ENCODE measurements around the gene SUGCT.
"Not testable (repeated sequence)": the region's sequence is repeated elsewhere in the genome, so short reads cannot be mapped to it uniquely, and the experiment has no call there.

Gene SUGCT

GRCh38 chr7:40199076-40199802, 64.4 kb downstream of the SUGCT start:
- no peak for DNase-seq (ENCODE audit: low spot score)

DNA sequence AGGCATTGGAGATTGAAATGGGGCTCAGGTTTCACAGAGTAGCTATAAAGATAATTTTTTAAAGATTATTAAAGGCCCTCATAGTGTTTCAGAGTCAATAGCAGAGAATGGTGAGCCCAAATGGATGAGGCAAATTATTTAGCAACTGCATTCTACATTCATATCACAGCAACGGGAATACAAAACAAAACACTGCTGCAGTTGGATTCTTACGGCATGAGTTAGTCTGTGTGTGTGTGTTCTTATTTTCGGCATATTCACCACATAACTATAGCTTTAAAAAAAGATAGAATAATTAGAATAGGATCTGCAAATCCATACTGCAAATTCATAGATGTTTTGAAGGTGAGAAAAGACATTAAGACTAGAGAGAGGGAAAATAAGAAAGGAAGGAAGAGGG, 66.0 kb downstream of the SUGCT start:
- DNase-seq (ENCODE audit: low spot score) = no peak

DNA sequence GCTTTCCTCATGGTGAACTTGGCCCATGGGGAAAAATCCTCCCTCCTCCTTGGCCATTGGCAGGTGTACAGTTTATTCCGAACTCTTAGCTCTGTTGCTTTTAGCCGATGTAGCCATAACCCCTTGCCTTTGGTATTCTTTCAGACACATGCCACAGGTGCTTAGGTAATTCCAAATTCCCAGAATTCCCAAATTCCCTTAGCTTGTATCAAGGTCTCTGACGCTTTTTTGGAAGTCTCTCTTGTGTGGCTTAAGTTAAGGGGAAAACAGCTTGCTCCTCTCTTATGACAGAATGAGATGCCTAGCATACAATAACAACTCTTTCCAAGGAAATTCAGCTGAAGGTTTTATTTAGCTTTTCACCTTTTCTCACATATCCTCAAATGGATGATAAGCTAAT, 68.0 kb downstream of the SUGCT start:
- DNase-seq (ENCODE audit: low spot score) = no peak

- DNase-seq (ENCODE audit: low spot score) = no peak
Measured at GRCh38 chr7:40204581-40204980, 69.8 kb downstream of the SUGCT start.

DNA sequence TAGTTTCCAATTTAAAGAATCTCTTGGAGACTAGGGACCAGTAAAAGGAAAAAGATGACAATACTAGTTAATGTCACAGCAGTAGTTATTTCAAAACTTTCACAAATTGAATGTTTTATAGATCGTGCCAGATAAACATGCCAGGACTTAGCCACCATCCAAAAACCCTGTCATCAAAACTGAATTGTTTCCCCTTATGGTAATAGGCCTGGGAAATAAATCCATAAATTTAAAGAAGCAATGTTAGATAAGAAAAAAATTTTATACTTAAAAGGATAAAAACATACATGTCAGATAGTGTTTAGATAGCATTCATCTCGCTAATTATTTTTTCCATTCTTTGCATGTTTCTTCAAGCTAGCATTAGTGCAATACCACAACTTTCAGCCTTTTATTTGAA, 71.2 kb downstream of the SUGCT start:
- no peak for DNase-seq (ENCODE audit: low spot score)

GRCh38 chr7:40211276-40212003, 76.6 kb downstream of the SUGCT start:
- no peak for DNase-seq (ENCODE audit: low spot score)

GRCh38 chr7:40213291-40213690, 78.5 kb downstream of the SUGCT start:
- no peak for DNase-seq (ENCODE audit: low spot score)

GRCh38 chr7:40213856-40214255, 79.1 kb downstream of the SUGCT start:
- DNase-seq (ENCODE audit: low spot score) = no peak

DNA sequence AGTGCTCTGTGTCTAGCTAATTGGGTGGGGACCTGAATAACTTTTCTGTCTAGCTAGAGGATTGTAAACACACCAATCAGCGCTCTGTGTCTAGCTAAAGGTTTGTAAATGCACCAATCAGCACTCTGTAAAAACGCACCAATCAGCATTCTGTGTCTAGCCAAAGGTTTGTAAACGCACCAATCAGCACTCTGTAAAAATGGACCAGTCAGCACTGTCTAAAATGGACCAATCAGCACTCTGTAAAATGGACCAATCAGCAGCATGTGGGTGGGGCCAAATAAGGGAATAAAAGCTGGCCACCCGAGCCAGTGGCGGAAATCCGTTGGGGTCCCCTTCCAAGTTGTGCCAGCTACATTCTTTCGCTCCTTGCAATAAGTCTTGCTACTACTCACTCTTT, 83.8 kb downstream of the SUGCT start:
- not testable (repeated sequence) for DNase-seq (ENCODE audit: low spot score)

DNA sequence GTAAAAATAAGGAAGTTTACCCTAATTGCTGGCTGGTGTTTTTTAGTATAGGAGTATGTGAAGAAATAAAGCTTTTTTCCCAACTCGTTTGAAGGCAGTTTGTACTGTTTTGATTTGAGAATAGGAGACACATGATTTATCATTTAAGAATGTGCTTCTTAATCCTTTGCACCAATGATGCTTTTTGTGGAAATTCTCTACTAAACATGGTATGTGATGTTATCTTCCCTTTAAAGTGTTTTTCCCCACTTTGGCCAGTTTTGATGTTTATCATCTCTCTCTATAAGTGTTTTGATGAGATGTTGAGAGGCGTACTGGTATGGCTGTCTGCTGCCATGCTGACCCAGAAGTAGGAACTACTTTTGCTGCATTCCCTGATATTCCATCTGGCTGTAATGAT, 85.1 kb downstream of the SUGCT start:
- no peak for DNase-seq (ENCODE audit: low spot score)

- DNase-seq (ENCODE audit: low spot score) = no peak
Measured at GRCh38 chr7:40220421-40220911, 85.7 kb downstream of the SUGCT start.

- no peak for DNase-seq (ENCODE audit: low spot score)
Measured at GRCh38 chr7:40221836-40222235, 87.0 kb downstream of the SUGCT start.

GRCh38 chr7:40223451-40224127, 88.8 kb downstream of the SUGCT start:
- no peak for DNase-seq (ENCODE audit: low spot score)

DNA sequence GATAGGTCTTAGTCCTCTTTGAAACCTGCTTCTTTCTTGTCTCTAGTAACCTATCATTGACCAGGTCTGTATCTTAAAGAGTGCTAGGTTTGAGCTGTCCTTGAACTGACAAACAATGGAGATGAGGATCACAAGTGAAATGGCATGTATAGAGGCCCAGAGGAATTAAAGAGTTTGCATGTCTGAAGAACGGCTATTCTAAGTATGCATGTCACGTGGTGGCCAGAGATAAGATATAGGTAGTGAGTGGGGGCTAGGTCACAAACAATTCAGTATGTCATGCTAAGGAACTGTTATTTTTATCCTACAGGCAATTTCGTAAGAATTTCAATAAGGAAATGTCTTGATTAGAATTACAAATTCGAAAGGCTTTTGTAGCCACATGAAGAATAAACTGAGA, 95.3 kb downstream of the SUGCT start:
- DNase-seq (ENCODE audit: low spot score) = no peak

GRCh38 chr7:40231796-40232195, 97.0 kb downstream of the SUGCT start:
- DNase-seq (ENCODE audit: low spot score) = no peak

DNA sequence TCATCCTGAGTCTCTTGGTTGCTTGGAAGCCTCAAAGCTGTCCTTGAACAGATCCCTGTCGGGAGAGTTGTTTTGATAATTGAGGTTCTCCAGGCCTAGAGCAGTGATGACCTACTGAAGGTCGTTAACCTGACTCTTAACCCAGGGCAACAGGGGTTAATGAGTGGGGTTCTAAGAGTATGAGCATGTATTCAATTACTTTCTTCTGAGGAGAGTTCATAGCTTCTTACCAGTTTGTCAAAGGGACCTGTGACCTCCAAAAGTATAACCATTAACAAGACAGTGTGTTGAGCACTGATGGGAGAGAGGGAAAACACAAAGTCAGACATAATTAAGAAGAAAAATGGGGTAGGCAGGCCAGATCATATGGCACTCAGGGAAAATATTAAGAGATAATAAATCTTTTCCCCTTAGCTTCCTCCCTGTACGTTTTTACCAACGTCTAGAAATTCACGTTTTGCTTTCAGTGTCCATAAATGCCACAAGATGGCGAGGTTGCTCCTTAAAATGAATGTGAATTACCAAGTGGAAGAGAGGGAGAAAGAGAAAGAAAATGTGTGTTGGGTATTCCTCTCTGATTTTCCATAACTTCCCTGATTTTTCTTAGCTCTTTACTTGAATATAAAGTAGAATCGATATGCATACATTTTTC, 97.6 kb downstream of the SUGCT start:
- peak; percentile 65 for DNase-seq (ENCODE audit: low spot score)

DNA sequence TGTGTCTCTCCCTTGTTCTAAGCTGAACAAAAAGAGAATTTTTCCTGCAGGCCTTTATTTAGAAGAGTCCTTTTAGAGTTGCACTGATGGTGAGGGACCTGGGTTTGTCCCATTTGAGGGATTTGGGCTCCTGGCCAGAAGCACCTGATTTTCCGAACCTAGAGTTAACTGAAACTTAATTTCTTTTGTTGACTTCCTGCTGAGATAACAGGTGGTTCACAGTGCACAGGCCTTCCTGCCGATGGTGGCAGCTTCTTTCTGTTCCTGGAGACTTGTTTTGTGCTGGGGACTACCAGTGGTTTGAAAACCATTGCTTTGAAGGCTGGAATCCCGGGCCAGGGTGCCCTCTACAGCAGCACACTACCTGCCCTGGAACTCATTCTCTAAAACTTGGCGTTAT, 99.2 kb downstream of the SUGCT start:
- DNase-seq (ENCODE audit: low spot score) = no peak

- no peak for DNase-seq (ENCODE audit: low spot score)
Measured at GRCh38 chr7:40234666-40235065, 99.9 kb downstream of the SUGCT start.

DNA sequence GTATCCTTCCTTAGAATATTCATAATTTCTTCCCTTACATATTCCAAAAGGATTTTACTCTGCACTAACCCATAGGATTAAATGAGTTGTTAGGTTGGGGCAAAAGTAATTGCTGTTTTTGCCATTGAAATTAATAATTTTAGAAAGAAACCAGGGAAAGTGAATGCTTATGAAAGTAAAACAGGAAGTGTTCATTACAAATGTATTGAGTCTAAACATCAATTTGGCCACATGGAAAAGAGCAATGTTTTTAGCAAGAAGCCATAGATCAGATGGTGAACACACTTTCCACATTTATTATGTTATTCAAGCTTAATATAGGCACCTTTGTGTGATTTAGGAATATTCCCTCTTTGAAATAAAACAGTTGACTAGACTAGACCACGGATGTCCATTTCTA, 102.9 kb downstream of the SUGCT start:
- no peak for DNase-seq (ENCODE audit: low spot score)

DNA sequence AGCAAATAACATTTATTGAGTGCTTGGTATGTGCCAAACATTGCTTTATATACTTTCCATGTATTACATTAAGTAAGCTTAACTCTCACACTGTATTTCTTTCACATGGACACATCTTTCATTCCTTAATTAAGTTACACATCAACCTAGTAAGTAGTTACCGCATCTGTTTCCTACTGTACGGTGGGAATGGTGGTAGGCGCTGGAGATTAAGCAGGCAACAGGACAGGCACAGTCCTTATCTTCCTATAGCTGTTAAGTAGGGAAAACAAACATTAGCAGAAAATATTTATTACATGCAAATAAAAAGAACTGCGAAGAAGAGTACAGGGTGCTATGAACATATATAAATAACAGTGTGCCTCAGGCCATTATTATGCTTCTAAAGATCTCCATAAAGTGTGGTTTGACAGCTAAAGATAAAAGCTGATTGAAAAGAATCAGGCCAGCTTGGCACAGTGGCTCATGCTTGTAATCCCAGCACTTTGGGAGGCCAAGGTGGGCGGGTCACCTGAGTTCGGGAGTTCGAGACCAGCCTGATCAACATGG, 105.0 kb downstream of the SUGCT start:
- peak; percentile 50 for DNase-seq (ENCODE audit: low spot score)

DNA sequence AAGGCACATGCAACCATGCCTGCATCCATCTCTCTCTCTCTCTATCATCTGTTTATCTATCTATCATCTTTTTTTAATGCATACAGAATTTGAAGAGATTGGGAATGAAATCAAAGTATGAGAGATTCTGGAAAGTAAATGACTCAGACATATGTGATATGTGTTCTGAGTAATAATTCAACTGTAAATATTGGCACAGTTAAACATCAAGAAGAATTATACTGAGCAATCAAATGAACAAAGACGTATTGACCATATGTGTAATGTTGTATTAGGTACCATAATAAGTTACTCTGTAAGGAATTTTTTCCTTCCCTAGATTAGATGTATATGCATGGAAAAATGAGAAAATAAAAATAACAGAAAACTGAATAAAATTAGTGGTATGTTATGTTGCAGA, 108.3 kb downstream of the SUGCT start:
- DNase-seq (ENCODE audit: low spot score) = no peak

DNA sequence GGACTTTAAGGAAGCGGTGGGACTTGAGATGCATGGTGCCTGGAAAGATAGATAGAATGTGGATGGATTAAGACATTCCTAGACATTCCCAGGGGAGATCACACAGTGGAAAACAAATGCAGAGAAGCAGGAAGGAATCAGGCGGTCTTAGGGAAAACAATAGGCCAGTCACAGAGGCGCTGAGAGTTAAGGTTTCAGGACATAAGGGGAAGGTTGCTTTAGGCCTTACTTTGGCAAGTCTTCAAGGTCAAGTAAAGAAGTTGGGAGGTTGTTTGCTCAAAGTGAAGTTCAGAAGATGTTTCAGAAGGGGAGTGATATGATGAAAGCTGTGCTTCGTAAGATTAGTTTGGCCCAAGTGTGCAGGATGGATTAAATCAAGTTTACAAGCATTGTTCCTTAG, 109.4 kb downstream of the SUGCT start:
- DNase-seq (ENCODE audit: low spot score) = no peak
